Esophagus muscularis mucosa (tissue), 4 donors: ENCODE results near the gene NELFCD. TPM values are rescaled to one million over a fixed set of nuclear protein-coding genes. Genes with fewer than 3 reads are reported as not detected.

Source experiments
- DNase-seq: peaks from one replicate; pipeline ENCODE4 v3.0.0-alpha.2; 2017; ENCODE audit errors: extremely low spot score
- H3K27ac ChIP-seq, 4 donors: fragments of 200-600 bp; sonication (generic); replicated peaks in 1 of 4; 1 replicate in 3 of 4; 2 replicates in 1 of 4; pipeline ENCODE4 v1.5.1; 2016 to 2019; ENCODE audit warnings: mild to moderate bottlenecking in 1 of 4
- H3K27me3 ChIP-seq, 4 donors: fragments of 200-600 bp; sonication (generic); one replicate each; pipeline versions ENCODE4 v1.5.1 to v1.6.0; 2016 to 2019
- H3K36me3 ChIP-seq, 4 donors: fragments of 200-600 bp; sonication (generic); one replicate each; pipeline ENCODE4 v1.5.1; 2016 to 2019
- H3K4me1 ChIP-seq, 4 donors: fragments of 200-600 bp; sonication (generic); one replicate each; pipeline ENCODE4 v1.5.1; 2016 to 2019
- H3K4me3 ChIP-seq, 4 donors: fragments of 200-600 bp; sonication (generic); 1 replicate in 2 of 4; 2 replicates in 2 of 4; pipeline ENCODE4 v1.5.1; 2016 to 2019; ENCODE audit warnings: mild to moderate bottlenecking in 4 of 4, moderate library complexity in 1 of 4
- H3K9me3 ChIP-seq, 4 donors: fragments of 200-600 bp; sonication (generic); 1 replicate in 3 of 4; 2 replicates in 1 of 4; pipeline ENCODE4 v1.5.1; 2016 to 2019
- CTCF ChIP-seq, 3 experiments: fragments of 200-600 bp in 2 of 3; fragments of 450-650 bp in 1 of 3; sonication (generic) in 2 of 3; IDR thresholded peaks; one replicate each; pipeline ENCODE4 v1.5.1; 2017 to 2019; ENCODE audit warnings: antibody characterized with exemption in 3 of 3, mild to moderate bottlenecking in 2 of 3, moderate library complexity in 1 of 3
- EP300 ChIP-seq: sonication (generic); formaldehyde crosslinking; IDR thresholded peaks from one replicate; pipeline ENCODE4 v1.6.1; 2017; ENCODE audit warnings: antibody characterized with exemption
- POLR2A ChIP-seq: fragments of 450-650 bp; IDR thresholded peaks from one replicate; pipeline ENCODE4 v1.6.1; 2017; ENCODE audit warnings: antibody characterized with exemption, moderate library complexity, mild to moderate bottlenecking, low read depth
- POLR2AphosphoS5 ChIP-seq, 2 donors: sonication (generic); formaldehyde crosslinking; IDR thresholded peaks; one replicate each; pipeline ENCODE4 v1.6.1; 2017; ENCODE audit warnings: antibody characterized with exemption in 2 of 2
- WGBS: methylation state at CpG from one replicate; pipeline ENCODE4 v1.1.5; 2018; 5-methylcytosine and 5-hydroxymethylcytosine counted together
- intact Hi-C: fragments of 100-400 bp; cut with DNase I; formaldehyde crosslinking; loops from one replicate; pipeline ENCODE4 v1.15.1; 2023
- total RNA-seq, 4 donors: library from RNA; depleted of rRNA; stranded (reverse); fragments of >200 nt; gene quantifications; one replicate each; pipeline versions ENCODE4 v1.1.0 to v1.2.1, GENCODE V29; 2016

Gene NELFCD
- total RNA-seq, 4 donors from 2014 or later = 30.5 to 41.5 (median 34.9) TPM

- H3K36me3 ChIP-seq = no peaks in the 10 kb centered on the region
- no peak for TF ChIP-seq POLR2A
- no peak for TF ChIP-seq CTCF (IDR thresholded peaks at IDR 0.05)
- no peak for TF ChIP-seq POLR2AphosphoS5 (IDR thresholded peaks at IDR 0.05)
- TF ChIP-seq EP300 = no peak
- no peaks in the 10 kb centered on the region for H3K4me1 ChIP-seq
- WGBS = 86% methylated on average over 6 of the region's 6 CpGs
- H3K9me3 ChIP-seq = peaks cover 0 to 23% (median 15%) of the 10 kb centered on the region in 4 donors
- no peak for DNase-seq
- intact Hi-C loops = no loop called here
- no peaks in the 10 kb centered on the region for H3K27me3 ChIP-seq
- H3K4me3 ChIP-seq = no peak overlapping the region
- H3K27ac ChIP-seq = no peak overlapping the region
Measured at GRCh38 chr20:58971429-58971828, 9.6 kb upstream of the NELFCD start.

- H3K36me3 ChIP-seq = no peaks in the 10 kb centered on the region
- H3K27me3 ChIP-seq = no peaks in the 10 kb centered on the region
- no peak for DNase-seq
- H3K27ac ChIP-seq = no peak overlapping the region
- TF ChIP-seq POLR2AphosphoS5 (IDR thresholded peaks at IDR 0.05) (no peak), EP300 (no peak)
- intact Hi-C loops = no loop called here
- H3K4me1 ChIP-seq = no peaks in the 10 kb centered on the region
- H3K9me3 ChIP-seq = peaks cover 0 to 26% (median 15%) of the 10 kb centered on the region in 4 donors
- H3K4me3 ChIP-seq = no peak overlapping the region
- 73% methylated on average over 2 of the region's 4 CpGs for WGBS
Measured at GRCh38 chr20:58973179-58973578, 7.9 kb upstream of the NELFCD start.

- Histone ChIP-seq H3K36me3 (no peaks in the 10 kb centered on the region), H3K27ac (no peak overlapping the region), H3K4me3 (no peak overlapping the region), H3K9me3 (peaks cover 0 to 26% (median 15%) of the 10 kb centered on the region in 4 donors), H3K27me3 (no peaks in the 10 kb centered on the region), H3K4me1 (no peaks in the 10 kb centered on the region)
- intact Hi-C loops = no loop called here
- TF ChIP-seq CTCF (IDR thresholded peaks at IDR 0.05) (no peak), POLR2AphosphoS5 (IDR thresholded peaks at IDR 0.05) (no peak), EP300 (no peak), POLR2A (no peak)
- WGBS = 90% methylated on average over 3 of the region's 3 CpGs
- DNase-seq = no peak
Measured at GRCh38 chr20:58973866-58974265, 7.2 kb upstream of the NELFCD start.

GRCh38 chr20:58975353-58975752 lies 5.7 kb upstream of the NELFCD start:
- Histone ChIP-seq H3K9me3 (peaks cover 0 to 20% (median 10%) of the 10 kb centered on the region in 4 donors), H3K27ac (no peak overlapping the region), H3K4me1 (peaks cover 0 to 1% (median under 1%) of the 10 kb centered on the region in 4 donors), H3K36me3 (no peaks in the 10 kb centered on the region), H3K4me3 (no peak overlapping the region), H3K27me3 (no peaks in the 10 kb centered on the region)
- DNase-seq = no peak
- intact Hi-C loops = no loop called here
- WGBS = 97% methylated on average over 1 of the region's 1 CpG
- no peak for TF ChIP-seq EP300
- no peak for TF ChIP-seq CTCF (IDR thresholded peaks at IDR 0.05)
- TF ChIP-seq POLR2AphosphoS5 (IDR thresholded peaks at IDR 0.05) = no peak
- no peak for TF ChIP-seq POLR2A

GRCh38 chr20:58976061-58976730 lies 4.9 kb upstream of the NELFCD start:
- peaks cover 0 to 20% (median 10%) of the 10 kb centered on the region in 4 donors for H3K9me3 ChIP-seq
- intact Hi-C loops = no loop called here
- no peak for DNase-seq
- no peak overlapping the region for H3K27ac ChIP-seq
- TF ChIP-seq POLR2A (no peak), EP300 (no peak), POLR2AphosphoS5 (IDR thresholded peaks at IDR 0.05) (no peak), CTCF (IDR thresholded peaks at IDR 0.05) (no peak)
- no peaks in the 10 kb centered on the region for H3K36me3 ChIP-seq
- H3K4me1 ChIP-seq = peaks cover 0 to 6% (median 5%) of the 10 kb centered on the region in 4 donors
- H3K27me3 ChIP-seq = no peaks in the 10 kb centered on the region
- WGBS = 90% methylated on average over 3 of the region's 3 CpGs
- H3K4me3 ChIP-seq = no peak overlapping the region
